Mesothelial cell of epicardium (in vitro differentiated cells): Measurements from ENCODE around the gene ANKS3. TPM values are rescaled to one million over a fixed set of nuclear protein-coding genes. Genes with fewer than 3 reads are reported as not detected.

ENCODE experiments used
- DNase-seq, 2 experiments: peaks; one replicate each; pipeline ENCODE4 v3.0.0; 2021; ENCODE audit warnings: low spot score in 2 of 2; ENCODE audit not compliant: unreplicated experiment in 2 of 2
- H3K27ac Mint-ChIP-seq: 2 replicates; pipeline ENCODE4 v1.8.0; 2021; ENCODE audit warnings: mixed read lengths
- H3K27me3 Mint-ChIP-seq: 2 replicates; pipeline ENCODE4 v1.8.0; 2021; ENCODE audit warnings: low read depth, mixed read lengths
- H3K36me3 Mint-ChIP-seq: 2 replicates; pipeline ENCODE4 v1.8.0; 2021; ENCODE audit warnings: mixed read lengths
- H3K4me1 Mint-ChIP-seq: 2 replicates; pipeline ENCODE4 v1.8.0; 2021; ENCODE audit warnings: mixed read lengths
- H3K4me3 Mint-ChIP-seq: 2 replicates; pipeline ENCODE4 v1.8.0; 2021; ENCODE audit warnings: mild to moderate bottlenecking, moderate library complexity, mixed read lengths
- H3K9me3 Mint-ChIP-seq: 2 replicates; pipeline ENCODE4 v1.8.0; 2021; ENCODE audit warnings: mixed read lengths
- microRNA-seq: library from miRNA; unstranded; fragments of <30 nt; microRNA quantifications from one replicate; pipeline ENCODE4 v1.2.0, GENCODE V29; 2021; ENCODE audit warnings: inconsistent platforms, mixed read lengths
- total RNA-seq: library from RNA; stranded (reverse); gene quantifications from 3 replicates; pipeline ENCODE4 v1.2.1, GENCODE V29; 2021
- TF ChIP-seq, protein P1 (sequence below): fragments of 200-600 bp; sonication (generic); IDR thresholded peaks from one replicate; pipeline ENCODE4 v1.5.0; 2021; ENCODE audit warnings: antibody characterized with exemption; ENCODE audit not compliant: unreplicated experiment

Gene ANKS3
- total RNA-seq, 1 donor from 2014 or later: 45.8 TPM

DNA sequence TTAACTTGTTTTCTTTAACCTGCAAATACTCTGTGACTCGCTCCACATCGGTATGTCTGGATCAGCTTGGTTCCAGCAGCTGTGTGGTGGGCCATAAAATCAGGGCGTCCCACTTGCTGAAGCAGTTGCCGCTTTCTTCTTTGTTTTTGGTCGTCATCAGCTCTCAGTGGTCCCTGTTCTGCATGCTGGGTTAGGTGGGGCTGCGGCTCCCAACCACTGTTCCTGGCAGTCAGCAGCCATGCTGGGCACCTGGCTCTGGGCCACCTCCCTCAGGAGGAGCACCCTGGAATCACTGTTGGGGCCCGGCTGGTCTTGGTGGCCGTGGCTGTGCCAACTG, 86.5 kb downstream of the ANKS3 start:
- no peak for DNase-seq
- H3K4me3 Mint-ChIP-seq: no peak overlapping the region
- H3K4me1 Mint-ChIP-seq: no peaks in the 10 kb centered on the region
- peaks cover 33% of the 10 kb centered on the region for H3K36me3 Mint-ChIP-seq
- peaks cover 3% of the 10 kb centered on the region for H3K9me3 Mint-ChIP-seq
- no peak overlapping the region for H3K27ac Mint-ChIP-seq
- no peaks in the 10 kb centered on the region for H3K27me3 Mint-ChIP-seq
- TF ChIP-seq, protein P1, sequence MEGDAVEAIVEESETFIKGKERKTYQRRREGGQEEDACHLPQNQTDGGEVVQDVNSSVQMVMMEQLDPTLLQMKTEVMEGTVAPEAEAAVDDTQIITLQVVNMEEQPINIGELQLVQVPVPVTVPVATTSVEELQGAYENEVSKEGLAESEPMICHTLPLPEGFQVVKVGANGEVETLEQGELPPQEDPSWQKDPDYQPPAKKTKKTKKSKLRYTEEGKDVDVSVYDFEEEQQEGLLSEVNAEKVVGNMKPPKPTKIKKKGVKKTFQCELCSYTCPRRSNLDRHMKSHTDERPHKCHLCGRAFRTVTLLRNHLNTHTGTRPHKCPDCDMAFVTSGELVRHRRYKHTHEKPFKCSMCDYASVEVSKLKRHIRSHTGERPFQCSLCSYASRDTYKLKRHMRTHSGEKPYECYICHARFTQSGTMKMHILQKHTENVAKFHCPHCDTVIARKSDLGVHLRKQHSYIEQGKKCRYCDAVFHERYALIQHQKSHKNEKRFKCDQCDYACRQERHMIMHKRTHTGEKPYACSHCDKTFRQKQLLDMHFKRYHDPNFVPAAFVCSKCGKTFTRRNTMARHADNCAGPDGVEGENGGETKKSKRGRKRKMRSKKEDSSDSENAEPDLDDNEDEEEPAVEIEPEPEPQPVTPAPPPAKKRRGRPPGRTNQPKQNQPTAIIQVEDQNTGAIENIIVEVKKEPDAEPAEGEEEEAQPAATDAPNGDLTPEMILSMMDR: no peak

DNA sequence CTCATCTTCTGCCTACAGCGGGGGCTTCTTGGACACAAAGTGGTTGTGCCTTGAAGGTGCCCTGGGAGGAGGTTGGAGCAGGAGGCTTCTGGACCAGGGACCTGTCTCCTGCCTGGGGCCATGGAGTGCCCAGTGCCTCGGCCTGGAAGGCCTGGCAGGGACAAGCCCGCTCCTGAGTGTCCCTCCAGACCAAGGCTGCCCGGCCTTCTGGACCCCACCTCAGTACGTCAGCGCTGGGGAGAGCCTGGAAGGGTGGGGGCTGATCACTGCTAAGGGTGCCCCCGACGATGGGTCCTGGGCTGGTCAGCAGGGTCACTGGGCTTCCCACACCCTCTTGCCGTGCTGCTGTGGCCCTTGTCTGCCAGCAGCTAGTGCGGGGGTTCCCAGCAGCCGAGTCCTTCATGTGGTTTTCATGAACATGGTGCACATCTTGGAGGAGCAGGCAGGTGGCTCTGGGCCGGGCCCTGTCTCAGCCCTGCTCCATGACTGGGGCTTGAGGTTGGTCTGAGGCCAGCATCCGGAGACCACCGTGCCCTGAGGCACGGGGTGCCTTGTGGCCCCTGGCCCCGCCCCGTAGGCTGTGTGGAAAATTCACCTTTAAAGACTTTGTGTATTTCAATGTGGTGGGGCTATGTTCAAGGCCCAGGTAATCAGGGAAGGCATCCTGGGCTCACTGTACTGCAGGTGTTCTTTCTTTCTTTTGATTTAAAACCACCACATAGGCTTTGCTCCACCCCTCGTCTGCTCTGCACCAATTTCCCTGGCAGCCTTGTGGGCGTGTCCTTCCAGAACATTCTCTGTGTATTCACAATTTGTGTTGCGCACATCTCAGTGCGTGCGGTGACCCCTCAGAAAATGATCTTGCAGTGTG, 87.1 kb downstream of the ANKS3 start:
- H3K9me3 Mint-ChIP-seq: peaks cover 3% of the 10 kb centered on the region
- no peaks in the 10 kb centered on the region for H3K27me3 Mint-ChIP-seq

More for the DNA sequence above, 87.1 kb downstream of the ANKS3 start:
- TF ChIP-seq, protein P1: no peak
- H3K4me1 Mint-ChIP-seq: no peaks in the 10 kb centered on the region
- H3K27ac Mint-ChIP-seq: no peak overlapping the region
- no peak overlapping the region for H3K4me3 Mint-ChIP-seq
- H3K36me3 Mint-ChIP-seq: peaks cover 33% of the 10 kb centered on the region
- no peak for DNase-seq

Small RNA genes within 50 kb of the gene (microRNA-seq; reads per million reads assigned to microRNA genes)
- 7.0 reads per million, percentile 26 among the genes with 10 or more reads in this experiment for gene MIR6769A

Other genes with a start within 250 kb of the ANKS3 start
- 24.2 to 28.2 TPM (median 27.0 TPM) in 3 replicates for gene CDIP1, start 195.5 kb downstream of the ANKS3 start, total RNA-seq
- gene C16orf96, start 177.9 kb downstream of the ANKS3 start, total RNA-seq: 0.45 to 0.95 TPM (median 0.58 TPM) in 3 replicates
- gene UBALD1, start 119.4 kb downstream of the ANKS3 start, total RNA-seq: 51.3 to 59.3 TPM (median 53.1 TPM) in 3 replicates
- gene MGRN1, start 109.4 kb downstream of the ANKS3 start, total RNA-seq: 110 to 121 TPM (median 117 TPM) in 3 replicates
- gene NUDT16L1, start 40.7 kb downstream of the ANKS3 start, total RNA-seq: 28.4 to 33.0 TPM (median 31.1 TPM) in 3 replicates
- 0.45 to 0.84 TPM (median 0.49 TPM) in 3 replicates for gene DNAAF8, start 266 bp upstream of the ANKS3 start, total RNA-seq
- gene ZNF500, start 32.9 kb upstream of the ANKS3 start, total RNA-seq: 25.3 to 29.8 TPM (median 25.4 TPM) in 3 replicates
- gene SEPTIN12, start 54.1 kb upstream of the ANKS3 start, total RNA-seq: 0.42 to 1.3 TPM (median 0.44 TPM) in 3 replicates
- gene SMIM22, start 61.1 kb upstream of the ANKS3 start, total RNA-seq: not detected in 3 replicates
- gene ROGDI, start 68.4 kb upstream of the ANKS3 start, total RNA-seq: 53.9 to 61.8 TPM (median 55.4 TPM) in 3 replicates
- 96.6 to 105 TPM (median 104 TPM) in 3 replicates for gene GLYR1, start 113.0 kb upstream of the ANKS3 start, total RNA-seq
- gene UBN1, start 113.2 kb upstream of the ANKS3 start, total RNA-seq: 37.2 to 40.5 TPM (median 39.7 TPM) in 3 replicates
- 36.0 to 37.1 TPM (median 36.8 TPM) in 3 replicates for gene PPL, start 202.9 kb upstream of the ANKS3 start, total RNA-seq
- 0.09 to 0.13 TPM in 2 of 3 replicates, not detected in the other for gene SEC14L5, start 224.1 kb upstream of the ANKS3 start, total RNA-seq